22Rv1 (cell line): ENCODE results near the gene RABGAP1L.

Source experiments
- ZFX ChIP-seq: fragments of 450-650 bp; IDR thresholded peaks from 2 replicates; pipeline ENCODE4 v1.6.1; 2017; ENCODE audit warnings: antibody characterized with exemption, borderline replicate concordance
- TF ChIP-seq, protein P1 (sequence below): fragments of 450-650 bp; IDR thresholded peaks from 2 replicates; pipeline ENCODE4 v1.5.1; 2017; ENCODE audit warnings: mild to moderate bottlenecking

DNA sequence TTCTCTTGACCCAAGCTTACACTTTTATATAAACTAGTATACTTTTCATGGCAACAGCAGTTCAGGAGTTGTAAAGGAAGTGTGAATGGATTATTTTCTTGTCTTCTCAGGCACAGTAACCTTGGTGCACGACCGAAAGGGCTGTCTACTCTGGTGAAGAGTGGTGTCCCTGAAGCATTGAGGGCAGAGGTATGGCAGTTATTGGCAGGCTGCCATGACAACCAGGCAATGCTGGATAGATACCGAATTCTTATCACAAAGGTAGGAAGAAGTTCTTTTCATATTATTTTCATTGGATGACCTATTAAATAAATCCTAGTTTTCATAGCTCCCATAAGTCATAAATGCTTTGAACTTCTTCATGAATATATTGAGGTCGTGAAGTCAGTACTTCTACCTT, 234.6 kb downstream of the RABGAP1L start:
- TF ChIP-seq, protein P1, sequence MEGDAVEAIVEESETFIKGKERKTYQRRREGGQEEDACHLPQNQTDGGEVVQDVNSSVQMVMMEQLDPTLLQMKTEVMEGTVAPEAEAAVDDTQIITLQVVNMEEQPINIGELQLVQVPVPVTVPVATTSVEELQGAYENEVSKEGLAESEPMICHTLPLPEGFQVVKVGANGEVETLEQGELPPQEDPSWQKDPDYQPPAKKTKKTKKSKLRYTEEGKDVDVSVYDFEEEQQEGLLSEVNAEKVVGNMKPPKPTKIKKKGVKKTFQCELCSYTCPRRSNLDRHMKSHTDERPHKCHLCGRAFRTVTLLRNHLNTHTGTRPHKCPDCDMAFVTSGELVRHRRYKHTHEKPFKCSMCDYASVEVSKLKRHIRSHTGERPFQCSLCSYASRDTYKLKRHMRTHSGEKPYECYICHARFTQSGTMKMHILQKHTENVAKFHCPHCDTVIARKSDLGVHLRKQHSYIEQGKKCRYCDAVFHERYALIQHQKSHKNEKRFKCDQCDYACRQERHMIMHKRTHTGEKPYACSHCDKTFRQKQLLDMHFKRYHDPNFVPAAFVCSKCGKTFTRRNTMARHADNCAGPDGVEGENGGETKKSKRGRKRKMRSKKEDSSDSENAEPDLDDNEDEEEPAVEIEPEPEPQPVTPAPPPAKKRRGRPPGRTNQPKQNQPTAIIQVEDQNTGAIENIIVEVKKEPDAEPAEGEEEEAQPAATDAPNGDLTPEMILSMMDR: no peak
- no peak for TF ChIP-seq ZFX
